ES-I3 (cell line): ENCODE data around the gene ARGLU1.
"Not testable (repeated sequence)": the region's sequence is repeated elsewhere in the genome, so short reads cannot be mapped to it uniquely, and the experiment has no call there.

ENCODE experiments used
- H3K36me3 ChIP-seq: 2 replicates; pipeline ENCODE4 v1.6.1; 2013; ENCODE audit warnings: mild to moderate bottlenecking, low read length, control low read depth, moderate library complexity; ENCODE audit not compliant: insufficient read depth
- H3K4me1 ChIP-seq: 2 replicates; pipeline ENCODE4 v1.6.1; 2013; ENCODE audit warnings: mild to moderate bottlenecking, control low read depth, low read length; ENCODE audit not compliant: insufficient read depth
- H3K9ac ChIP-seq: 2 replicates; pipeline ENCODE4 v1.6.1; 2013; ENCODE audit warnings: low read depth, mild to moderate bottlenecking, low read length, moderate library complexity
- H3K9me3 ChIP-seq: 2 replicates; pipeline ENCODE4 v1.6.1; 2013; ENCODE audit warnings: mild to moderate bottlenecking, low read length, moderate library complexity; ENCODE audit not compliant: control insufficient read depth, insufficient read depth

ARGLU1 gene, protein sequence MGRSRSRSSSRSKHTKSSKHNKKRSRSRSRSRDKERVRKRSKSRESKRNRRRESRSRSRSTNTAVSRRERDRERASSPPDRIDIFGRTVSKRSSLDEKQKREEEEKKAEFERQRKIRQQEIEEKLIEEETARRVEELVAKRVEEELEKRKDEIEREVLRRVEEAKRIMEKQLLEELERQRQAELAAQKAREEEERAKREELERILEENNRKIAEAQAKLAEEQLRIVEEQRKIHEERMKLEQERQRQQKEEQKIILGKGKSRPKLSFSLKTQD

DNA sequence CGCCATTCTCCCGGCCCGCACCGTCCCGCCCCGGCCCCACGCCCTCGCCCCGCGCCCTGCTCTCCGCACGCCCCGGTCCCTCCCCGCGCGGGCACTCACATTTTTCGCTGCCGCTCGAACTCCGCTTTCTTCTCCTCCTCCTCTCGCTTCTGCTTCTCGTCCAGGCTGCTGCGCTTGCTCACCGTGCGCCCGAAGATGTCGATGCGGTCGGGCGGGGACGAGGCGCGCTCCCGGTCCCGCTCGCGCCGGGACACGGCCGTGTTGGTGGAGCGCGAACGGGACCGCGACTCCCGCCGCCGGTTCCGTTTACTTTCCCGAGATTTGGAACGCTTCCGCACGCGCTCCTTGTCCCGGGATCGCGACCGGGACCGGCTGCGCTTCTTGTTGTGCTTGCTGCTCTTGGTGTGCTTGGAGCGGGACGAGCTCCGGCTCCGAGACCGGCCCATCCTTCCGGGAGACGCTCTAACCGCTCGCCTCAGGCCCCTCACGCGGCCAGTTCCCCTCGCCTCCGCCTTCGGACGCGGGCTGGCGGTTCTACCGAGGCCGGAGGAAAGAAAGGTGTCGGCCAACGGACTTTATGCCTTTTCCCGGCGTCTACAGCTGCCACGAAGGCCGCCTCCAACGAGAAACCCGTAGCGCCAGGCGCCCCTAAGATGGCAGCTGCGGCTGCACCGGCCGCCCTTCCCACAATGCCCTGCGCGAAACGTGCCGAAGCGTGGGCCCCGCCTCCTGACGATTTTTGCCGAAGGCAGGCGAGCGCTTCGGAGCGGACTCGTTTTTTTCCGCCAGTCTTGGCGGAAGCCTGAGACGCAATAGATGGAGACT, at the start of gene ARGLU1:
TSS of gene ARGLU1 (minus strand) at position 664 of the 825 bp plus-strand sequence. CDS start at position 446, 218 bp downstream.
- H3K4me1 ChIP-seq: peaks cover 30% of the 10 kb centered on the region
- H3K9me3 ChIP-seq: no peaks in the 10 kb centered on the region
- peak within 1 kb of the TSS; percentile 82 for H3K9ac ChIP-seq
- H3K36me3 ChIP-seq: no peaks in the 10 kb centered on the region

DNA sequence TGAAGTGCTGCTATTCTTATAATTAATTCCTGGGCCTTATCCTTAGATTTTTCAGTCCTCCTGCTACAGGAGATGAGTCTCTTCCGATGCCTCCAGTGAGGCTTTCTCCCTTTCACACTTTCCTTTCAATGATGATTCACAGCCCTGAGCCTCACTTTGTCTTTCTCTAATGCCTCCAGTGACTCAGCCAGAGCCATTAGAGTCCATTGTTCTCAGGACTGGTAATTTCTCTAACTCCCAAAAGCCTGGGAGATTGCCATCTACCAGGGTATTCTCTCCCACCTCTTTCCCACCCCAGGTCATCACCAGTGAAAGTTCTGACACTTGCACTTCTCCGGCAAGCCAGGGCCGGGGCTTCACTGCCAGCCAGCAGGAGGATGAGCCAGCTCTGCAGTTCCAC, 49.6 kb upstream of the ARGLU1 start:
- Histone ChIP-seq H3K36me3 (no peaks in the 10 kb centered on the region), H3K4me1 (peaks cover 26% of the 10 kb centered on the region), H3K9ac (no peak overlapping the region; the same call in 1 of the 2 replicates), H3K9me3 (no peaks in the 10 kb centered on the region)

DNA sequence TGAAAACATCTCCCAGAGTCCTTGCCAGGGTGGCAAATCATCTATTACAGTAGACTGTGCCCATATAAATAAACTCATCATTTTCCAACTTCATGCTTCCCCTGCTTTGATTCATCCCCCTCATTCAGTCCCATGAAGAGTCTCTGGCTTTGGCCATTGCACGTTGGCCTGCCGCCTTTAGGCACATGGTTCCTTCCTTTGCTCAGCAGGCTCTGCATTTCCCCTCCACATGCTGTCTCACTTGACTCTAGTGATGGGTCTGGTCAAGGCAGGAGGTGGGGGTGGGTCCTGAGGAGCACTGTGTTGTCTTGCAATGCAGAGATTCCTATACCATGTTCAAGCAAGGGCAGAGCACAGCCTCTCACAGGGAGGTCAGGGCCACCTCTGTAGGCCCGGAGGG, 48.8 kb upstream of the ARGLU1 start:
- Histone ChIP-seq H3K36me3 (no peaks in the 10 kb centered on the region), H3K9ac (no peak overlapping the region), H3K4me1 (peaks cover 26% of the 10 kb centered on the region), H3K9me3 (no peaks in the 10 kb centered on the region)

DNA sequence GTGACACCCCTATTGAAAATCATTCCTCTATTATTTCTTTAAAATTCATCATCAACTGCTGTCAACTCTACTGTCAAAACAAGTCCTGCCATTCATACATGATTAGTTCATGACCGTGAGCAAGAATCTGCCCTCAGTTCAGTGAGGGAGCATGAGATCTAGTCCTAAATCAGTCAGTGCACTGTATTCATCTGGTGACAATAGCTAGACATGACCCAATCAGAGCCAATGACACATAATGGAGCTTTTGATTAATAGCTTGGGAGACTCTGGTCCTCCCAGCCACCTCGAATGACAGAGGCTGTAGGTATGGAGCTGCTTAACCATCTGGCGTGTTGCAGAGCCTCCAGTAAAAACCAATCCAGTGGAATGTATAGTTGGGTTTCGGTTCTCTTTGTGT, 46.9 kb upstream of the ARGLU1 start:
- no peaks in the 10 kb centered on the region for H3K36me3 ChIP-seq
- H3K9ac ChIP-seq: no peak overlapping the region
- no peaks in the 10 kb centered on the region for H3K9me3 ChIP-seq
- H3K4me1 ChIP-seq: peaks cover 22% of the 10 kb centered on the region

DNA sequence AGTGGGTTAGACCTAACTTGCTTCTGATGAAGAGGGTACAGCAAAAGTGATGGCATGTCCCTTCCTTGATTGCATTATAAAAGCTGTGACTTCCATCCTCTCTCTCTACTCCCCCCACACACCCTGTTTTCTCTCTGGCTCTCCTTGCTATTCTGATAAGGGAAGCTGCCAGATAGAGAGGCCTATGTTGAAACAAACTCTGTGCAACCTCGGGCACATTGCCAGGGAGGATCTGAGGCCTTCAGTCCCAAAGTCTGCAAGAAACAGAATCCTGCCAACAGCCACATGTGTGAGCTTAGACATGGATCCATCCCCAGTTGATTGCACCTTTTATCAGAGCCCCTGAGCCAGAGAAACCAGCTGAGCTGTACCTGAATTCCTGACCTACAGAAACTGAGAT, 44.8 kb upstream of the ARGLU1 start:
- Histone ChIP-seq H3K9ac (no peak overlapping the region), H3K9me3 (no peaks in the 10 kb centered on the region), H3K36me3 (no peaks in the 10 kb centered on the region), H3K4me1 (peaks cover 4% of the 10 kb centered on the region)

DNA sequence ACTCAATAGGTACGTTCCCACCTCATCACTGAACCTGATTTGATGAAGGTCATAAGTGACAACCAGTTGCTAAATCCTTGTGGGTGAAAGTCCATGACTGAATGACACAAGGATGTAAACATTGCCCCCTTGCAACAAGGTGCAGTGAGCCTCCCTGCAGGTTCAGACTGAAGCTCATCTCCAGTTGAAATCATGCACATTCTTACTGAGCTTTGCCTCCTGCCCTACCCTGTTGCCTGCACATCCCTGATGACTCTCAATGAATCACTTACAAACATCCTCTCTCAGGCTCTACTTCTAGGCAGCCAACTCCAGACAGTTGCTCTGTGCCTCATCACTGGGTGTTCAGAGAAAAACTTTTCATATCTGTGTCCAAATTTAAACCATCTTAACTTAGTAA, 42.5 kb upstream of the ARGLU1 start:
- H3K9me3 ChIP-seq: no peaks in the 10 kb centered on the region
- no peak overlapping the region for H3K9ac ChIP-seq
- no peaks in the 10 kb centered on the region for H3K4me1 ChIP-seq
- no peaks in the 10 kb centered on the region; the same call in 1 of the 2 replicates for H3K36me3 ChIP-seq

DNA sequence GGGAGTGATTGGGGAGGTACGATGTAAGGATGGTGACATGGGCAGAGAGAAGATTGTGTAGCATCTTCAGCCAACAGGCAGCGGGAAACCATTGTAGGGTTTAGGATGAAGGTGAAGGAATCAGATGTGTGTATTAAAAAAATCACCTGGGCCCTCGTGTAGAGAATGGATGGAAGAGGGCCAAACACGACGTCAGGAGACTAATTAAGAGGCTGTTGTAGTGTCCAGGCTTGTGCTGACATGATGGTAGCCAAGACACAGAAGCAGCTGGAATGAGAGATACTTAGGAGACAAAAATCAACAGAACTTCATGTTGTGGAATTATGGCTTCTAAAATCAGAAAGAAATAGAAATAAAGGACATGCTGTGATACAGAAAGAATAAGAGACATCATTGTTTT, 41.2 kb upstream of the ARGLU1 start:
- H3K4me1 ChIP-seq: no peaks in the 10 kb centered on the region
- no peaks in the 10 kb centered on the region for H3K9me3 ChIP-seq
- H3K36me3 ChIP-seq: no peaks in the 10 kb centered on the region; the same call in 1 of the 2 replicates
- no peak overlapping the region for H3K9ac ChIP-seq

DNA sequence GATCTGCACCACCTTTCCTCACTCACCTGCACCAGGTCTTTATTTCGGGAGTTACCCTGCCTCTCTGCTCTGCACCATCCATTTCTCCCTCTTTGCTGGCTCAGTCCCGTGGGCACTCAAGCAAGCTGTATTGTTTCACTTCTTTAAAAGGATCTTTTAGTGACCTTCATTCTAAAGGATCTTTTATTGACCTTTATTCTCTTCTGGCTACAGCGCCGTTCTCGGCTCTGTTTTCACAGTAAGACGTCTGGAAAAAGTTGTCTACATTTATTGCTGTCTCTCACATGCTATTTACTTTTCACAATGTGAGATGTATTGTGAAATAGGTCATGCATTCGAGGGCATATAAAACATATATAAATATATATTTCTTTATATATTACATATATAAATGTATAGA, 35.6 kb upstream of the ARGLU1 start:
- Histone ChIP-seq H3K9me3 (no peaks in the 10 kb centered on the region), H3K4me1 (no peaks in the 10 kb centered on the region), H3K9ac (no peak overlapping the region), H3K36me3 (no peaks in the 10 kb centered on the region; the same call in 1 of the 2 replicates)

DNA sequence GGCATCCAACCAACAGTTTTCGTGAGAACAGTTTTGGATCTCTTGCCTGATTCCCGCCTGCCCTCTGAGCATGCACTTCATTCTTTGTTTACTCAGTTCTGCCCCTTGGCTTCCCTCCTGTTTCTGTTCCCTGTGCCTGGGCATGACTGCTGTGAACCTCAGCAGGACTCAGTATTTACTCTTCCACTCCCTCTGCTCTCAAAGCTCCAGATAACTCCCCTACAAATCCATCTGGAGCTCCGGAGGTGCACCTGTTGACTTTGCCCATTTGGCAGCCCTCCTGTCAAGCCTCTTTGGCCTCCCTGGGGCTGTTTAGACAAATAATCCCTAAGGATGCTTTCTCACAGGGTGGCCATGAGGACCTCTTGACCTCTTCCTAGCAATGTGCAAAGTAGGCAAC, 34.2 kb upstream of the ARGLU1 start:
- H3K4me1 ChIP-seq: no peaks in the 10 kb centered on the region
- no peaks in the 10 kb centered on the region for H3K9me3 ChIP-seq
- no peak overlapping the region for H3K9ac ChIP-seq
- no peaks in the 10 kb centered on the region; the same call in 1 of the 2 replicates for H3K36me3 ChIP-seq

DNA sequence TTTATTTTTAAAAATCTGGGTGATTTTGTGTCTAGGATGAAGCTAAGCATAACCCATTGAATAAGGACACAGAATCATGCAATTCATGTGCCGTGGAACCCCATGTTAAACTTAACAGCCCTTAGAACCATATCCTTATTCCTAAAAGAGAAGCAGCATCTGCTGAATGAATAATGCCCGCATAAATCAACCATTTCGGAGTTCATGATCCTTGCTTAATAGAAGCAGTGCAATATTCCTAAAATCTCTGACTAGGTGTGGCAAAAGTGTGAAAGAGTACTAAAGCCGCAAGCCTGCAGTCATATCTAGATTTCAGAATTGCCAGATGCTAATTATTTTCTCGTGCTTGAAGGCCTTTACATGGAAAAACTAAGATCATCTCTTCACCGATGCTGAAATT, 33.6 kb upstream of the ARGLU1 start:
- H3K9me3 ChIP-seq: no peaks in the 10 kb centered on the region
- H3K36me3 ChIP-seq: no peaks in the 10 kb centered on the region; the same call in 1 of the 2 replicates
- no peaks in the 10 kb centered on the region for H3K4me1 ChIP-seq
- H3K9ac ChIP-seq: no peak overlapping the region

DNA sequence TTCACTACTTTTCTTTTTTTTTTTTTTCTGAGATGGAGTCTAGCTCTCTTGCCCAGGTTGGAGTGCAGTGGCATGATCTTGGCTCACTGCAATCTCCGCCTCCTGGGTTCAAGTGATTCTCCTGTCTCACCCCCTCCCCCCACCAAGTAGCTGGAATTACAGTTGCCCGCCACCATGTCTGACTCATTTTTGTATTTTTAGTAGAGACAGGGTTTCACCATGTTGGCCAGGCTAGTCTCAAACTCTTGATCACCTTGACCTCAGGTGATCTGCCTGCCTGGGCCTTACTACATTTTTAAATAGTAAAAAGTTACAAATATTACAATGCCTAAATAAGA, 32.8 kb upstream of the ARGLU1 start:
- not testable (repeated sequence) for H3K9me3 ChIP-seq, H3K9ac ChIP-seq, H3K36me3 ChIP-seq, H3K4me1 ChIP-seq

DNA sequence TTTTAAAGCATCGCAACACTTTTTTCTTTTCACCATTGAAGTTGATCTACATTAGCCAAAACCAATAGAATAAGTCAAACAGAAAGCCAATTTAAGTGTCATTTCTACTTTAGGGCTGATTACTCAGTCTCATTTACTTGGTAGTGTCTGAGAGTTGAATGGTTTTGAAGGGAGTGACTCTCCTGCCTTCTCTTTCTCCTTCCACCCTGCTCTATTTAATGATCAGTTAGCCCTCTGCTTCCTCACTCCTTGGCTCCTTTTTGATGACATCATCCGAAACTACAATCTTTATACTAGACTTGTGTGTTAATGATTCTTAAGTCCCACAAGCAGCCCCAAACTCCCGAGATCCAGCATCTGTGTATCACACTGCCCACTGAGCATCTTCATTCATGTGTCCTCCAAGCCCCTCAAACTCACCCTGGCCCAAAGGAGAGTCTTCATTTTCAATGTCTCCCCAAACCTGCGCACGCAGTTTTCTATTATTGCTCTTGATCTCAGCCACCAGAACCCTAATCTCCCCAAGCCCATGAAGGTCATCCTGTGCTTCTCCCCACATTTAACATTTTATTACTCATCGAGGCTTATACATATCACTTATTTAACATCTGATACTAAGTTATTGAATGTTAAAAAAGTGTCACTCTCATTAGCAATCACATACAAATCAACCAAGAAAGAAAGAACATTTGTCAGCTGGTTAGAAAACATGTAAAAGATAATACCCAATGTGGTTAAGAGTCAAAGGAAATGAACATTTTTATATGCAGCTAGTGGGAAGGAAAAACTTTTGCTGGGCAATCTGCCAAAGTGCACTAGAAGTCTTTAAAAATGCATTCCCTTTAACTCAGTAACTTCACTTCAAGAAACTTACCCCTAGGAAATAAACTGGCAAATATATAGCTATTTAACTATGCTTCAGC, 32.2 kb upstream of the ARGLU1 start:
- Histone ChIP-seq H3K36me3 (no peaks in the 10 kb centered on the region), H3K9me3 (no peaks in the 10 kb centered on the region), H3K4me1 (no peaks in the 10 kb centered on the region), H3K9ac (no peak overlapping the region)

DNA sequence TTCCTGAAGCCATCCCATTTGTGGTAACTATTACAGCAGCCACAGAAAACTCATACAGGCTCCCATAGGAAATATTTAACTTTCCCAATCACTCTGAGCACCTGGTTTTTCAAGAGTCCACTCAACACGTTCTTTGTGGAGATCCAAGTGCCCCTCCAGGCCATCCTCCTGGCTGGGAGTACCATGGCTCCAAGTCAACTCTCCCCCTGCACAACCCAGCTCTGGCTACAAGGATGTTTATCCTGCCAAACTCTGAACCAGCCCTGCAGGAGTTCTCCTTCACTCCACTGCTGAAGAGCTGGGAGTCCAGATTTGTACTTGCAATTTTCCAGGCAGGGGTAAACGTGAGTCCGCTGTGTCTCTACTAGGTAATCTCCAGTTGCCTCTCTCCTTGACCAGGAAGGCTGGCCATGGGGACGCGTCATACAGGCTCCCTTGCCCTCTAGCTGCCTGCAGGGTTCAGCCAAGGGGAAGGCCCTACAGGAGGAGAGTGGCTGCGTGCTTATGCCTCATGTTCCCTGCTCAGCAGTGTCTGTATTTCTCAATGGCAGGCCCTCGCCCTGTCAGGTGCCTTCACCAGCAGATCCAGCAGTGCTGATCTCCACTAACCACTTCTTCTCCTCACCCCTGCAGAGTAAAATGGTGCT, 29.9 kb upstream of the ARGLU1 start:
- Histone ChIP-seq H3K4me1 (no peaks in the 10 kb centered on the region), H3K9ac (no peak overlapping the region), H3K9me3 (no peaks in the 10 kb centered on the region), H3K36me3 (no peaks in the 10 kb centered on the region)

DNA sequence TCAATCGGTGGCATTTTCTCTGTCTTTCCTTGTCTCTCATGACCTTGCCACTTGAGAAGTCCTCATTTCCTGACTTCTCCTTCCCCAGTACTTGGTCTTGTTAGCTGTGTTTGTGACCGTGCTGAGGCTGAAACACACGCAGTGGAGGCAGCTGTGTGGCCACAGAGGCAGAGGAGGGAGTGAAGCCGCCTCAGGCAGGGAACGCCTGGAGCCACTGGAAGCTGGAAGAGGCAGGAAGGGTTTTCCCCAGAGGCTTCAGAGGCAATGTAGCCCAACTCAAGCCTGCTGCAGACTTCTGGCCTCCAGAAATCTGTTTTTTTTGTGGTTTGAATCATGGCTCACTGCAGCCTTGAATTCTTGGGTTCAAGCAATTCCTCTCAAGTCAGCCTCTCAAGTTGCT, 29.2 kb upstream of the ARGLU1 start:
- no peak overlapping the region for H3K9ac ChIP-seq
- H3K9me3 ChIP-seq: no peaks in the 10 kb centered on the region
- no peaks in the 10 kb centered on the region for H3K36me3 ChIP-seq
- H3K4me1 ChIP-seq: no peaks in the 10 kb centered on the region
